CD14-positive monocyte (primary cell): ENCODE data around the gene INF2. TPM values are rescaled to one million over a fixed set of nuclear protein-coding genes. Genes with fewer than 3 reads are reported as not detected.

Source experiments
- DNase-seq, 3 donors: peaks; one replicate each; pipeline ENCODE4 v3.0.0-alpha.2; 2011 to 2022
- H2AFZ ChIP-seq: 2 replicates; pipeline ENCODE4 v1.6.0; 2012; ENCODE audit warnings: mild to moderate bottlenecking, low read depth, low read length, inconsistent platforms; ENCODE audit not compliant: insufficient read depth, poor library complexity, severe bottlenecking
- H3K27ac ChIP-seq, 2 donors: 1 replicate in 1 of 2; 2 replicates in 1 of 2; pipeline ENCODE4 v1.5.1; 2012 to 2013; ENCODE audit warnings: low read length in 2 of 2, control low read depth in 1 of 2, inconsistent platforms in 1 of 2, low read depth in 1 of 2, mild to moderate bottlenecking in 1 of 2
- H3K27me3 ChIP-seq, 2 donors: one replicate each; pipeline versions ENCODE4 v1.6.0 to v1.6.1; 2011 to 2013; ENCODE audit warnings: low read length in 2 of 2; ENCODE audit not compliant: control insufficient read depth in 2 of 2, insufficient read depth in 2 of 2
- H3K36me3 ChIP-seq, 2 donors: replicated peaks in 1 of 2; 1 replicate in 1 of 2; 2 replicates in 1 of 2; pipeline versions ENCODE4 v1.5.1 to v1.6.1; 2012 to 2013; ENCODE audit warnings: low read length in 2 of 2, control low read depth in 1 of 2, inconsistent platforms in 1 of 2, mild to moderate bottlenecking in 1 of 2; ENCODE audit not compliant: insufficient read depth in 2 of 2, control insufficient read depth in 1 of 2
- H3K4me1 ChIP-seq, 2 donors: 1 replicate in 1 of 2; 2 replicates in 1 of 2; pipeline versions ENCODE4 v1.5.1 to v1.6.1; 2012 to 2013; ENCODE audit warnings: low read length in 2 of 2, control low read depth in 1 of 2, inconsistent platforms in 1 of 2, mild to moderate bottlenecking in 1 of 2, moderate library complexity in 1 of 2; ENCODE audit not compliant: insufficient read depth in 2 of 2, control insufficient read depth in 1 of 2
- H3K4me2 ChIP-seq: replicated peaks from 2 replicates; pipeline ENCODE3; 2012; ENCODE audit warnings: low read length, moderate library complexity, mild to moderate bottlenecking; ENCODE audit not compliant: poor library complexity, severe bottlenecking; ENCODE audit errors: extremely low read depth
- H3K4me3 ChIP-seq, 3 experiments: fragments of 200-600 bp in 1 of 3; sonication (generic) in 1 of 3; replicated peaks in 1 of 3; 1 replicate in 2 of 3; 2 replicates in 1 of 3; pipeline ENCODE4 v1.5.1; 2011 to 2013; ENCODE audit warnings: low read length in 3 of 3, mild to moderate bottlenecking in 3 of 3, control low read depth in 2 of 3, low read depth in 2 of 3, inconsistent platforms in 1 of 3, moderate library complexity in 1 of 3
- H3K79me2 ChIP-seq: 2 replicates; pipeline ENCODE4 v1.6.0; 2012; ENCODE audit warnings: mild to moderate bottlenecking, control low read depth, inconsistent platforms, low read length, moderate library complexity; ENCODE audit not compliant: insufficient read depth
- H3K9ac ChIP-seq: 2 replicates; pipeline ENCODE4 v1.6.0; 2017; ENCODE audit warnings: low read length, mild to moderate bottlenecking; ENCODE audit not compliant: insufficient read depth, poor library complexity, severe bottlenecking
- H3K9me3 ChIP-seq, 2 donors: replicated peaks in 1 of 2; 1 replicate in 1 of 2; 2 replicates in 1 of 2; pipeline versions ENCODE4 v1.5.1 to v1.6.1; 2012 to 2013; ENCODE audit warnings: low read length in 2 of 2, control low read depth in 1 of 2; ENCODE audit not compliant: control insufficient read depth in 1 of 2, insufficient read depth in 1 of 2
- H4K20me1 ChIP-seq: 2 replicates; pipeline ENCODE4 v1.6.0; 2012; ENCODE audit warnings: mild to moderate bottlenecking, low read length, control low read depth, moderate library complexity; ENCODE audit not compliant: insufficient read depth
- H3K27ac Mint-ChIP-seq, 7 donors: one replicate each; pipeline ENCODE4 v1.8.0; 2020; ENCODE audit warnings: mild to moderate bottlenecking in 7 of 7, mixed read lengths in 7 of 7, moderate library complexity in 6 of 7, inconsistent platforms in 2 of 7
- H3K27me3 Mint-ChIP-seq, 3 donors: one replicate each; pipeline ENCODE4 v1.8.0; 2021 to 2022; ENCODE audit warnings: low read depth in 3 of 3, mild to moderate bottlenecking in 3 of 3, mixed read lengths in 3 of 3, moderate library complexity in 3 of 3, inconsistent platforms in 1 of 3
- H3K36me3 Mint-ChIP-seq, 2 donors: one replicate each; pipeline ENCODE4 v1.8.0; 2020; ENCODE audit warnings: mixed read lengths in 2 of 2, inconsistent platforms in 1 of 2, mild to moderate bottlenecking in 1 of 2
- H3K4me1 Mint-ChIP-seq: one replicate; pipeline ENCODE4 v1.8.0; 2020; ENCODE audit warnings: mild to moderate bottlenecking, mixed read lengths
- H3K4me3 Mint-ChIP-seq, 2 donors: one replicate each; pipeline ENCODE4 v1.8.0; 2020; ENCODE audit warnings: mild to moderate bottlenecking in 2 of 2, mixed read lengths in 2 of 2, moderate library complexity in 1 of 2
- H3K9me3 Mint-ChIP-seq, 7 donors: one replicate each; pipeline ENCODE4 v1.8.0; 2020 to 2022; ENCODE audit warnings: mixed read lengths in 7 of 7, mild to moderate bottlenecking in 6 of 7, moderate library complexity in 6 of 7, inconsistent platforms in 2 of 7
- WGBS: methylation state at CpG from one replicate; pipeline ENCODE4 v1.1.5; 2013; ENCODE audit warnings: missing lambda C conversion rate; ENCODE audit not compliant: insufficient coverage; 5-methylcytosine and 5-hydroxymethylcytosine counted together
- intact Hi-C, 2 donors: fragments of 100-400 bp; cut with micrococcal nuclease; formaldehyde crosslinking; loops; one replicate each; pipeline versions ENCODE4 v1.15.0 to v1.15.1; 2023
- polyA plus RNA-seq, 3 donors: library from polyadenylated mRNA; depleted of rRNA in 1 of 3; unstranded in 2 of 3; stranded (reverse) in 1 of 3; fragments of 300-500 nt in 2 of 3; fragments of >200 nt in 1 of 3; fragmentation: Illumina TruSeq in 2 of 3; gene quantifications; 1 replicate in 2 of 3; 2 replicates in 1 of 3; pipeline ENCODE4 v1.2.3, GENCODE V29; 2012 to 2021
- TF ChIP-seq, protein P1 (sequence below): fragments of 200-600 bp; IDR thresholded peaks from one replicate; pipeline ENCODE4 v1.8.0; 2022; ENCODE audit warnings: antibody characterized with exemption, mild to moderate bottlenecking

Gene INF2
- polyA plus RNA-seq, 3 donors: 2.9 to 23.3 (median 3.8) TPM

DNA sequence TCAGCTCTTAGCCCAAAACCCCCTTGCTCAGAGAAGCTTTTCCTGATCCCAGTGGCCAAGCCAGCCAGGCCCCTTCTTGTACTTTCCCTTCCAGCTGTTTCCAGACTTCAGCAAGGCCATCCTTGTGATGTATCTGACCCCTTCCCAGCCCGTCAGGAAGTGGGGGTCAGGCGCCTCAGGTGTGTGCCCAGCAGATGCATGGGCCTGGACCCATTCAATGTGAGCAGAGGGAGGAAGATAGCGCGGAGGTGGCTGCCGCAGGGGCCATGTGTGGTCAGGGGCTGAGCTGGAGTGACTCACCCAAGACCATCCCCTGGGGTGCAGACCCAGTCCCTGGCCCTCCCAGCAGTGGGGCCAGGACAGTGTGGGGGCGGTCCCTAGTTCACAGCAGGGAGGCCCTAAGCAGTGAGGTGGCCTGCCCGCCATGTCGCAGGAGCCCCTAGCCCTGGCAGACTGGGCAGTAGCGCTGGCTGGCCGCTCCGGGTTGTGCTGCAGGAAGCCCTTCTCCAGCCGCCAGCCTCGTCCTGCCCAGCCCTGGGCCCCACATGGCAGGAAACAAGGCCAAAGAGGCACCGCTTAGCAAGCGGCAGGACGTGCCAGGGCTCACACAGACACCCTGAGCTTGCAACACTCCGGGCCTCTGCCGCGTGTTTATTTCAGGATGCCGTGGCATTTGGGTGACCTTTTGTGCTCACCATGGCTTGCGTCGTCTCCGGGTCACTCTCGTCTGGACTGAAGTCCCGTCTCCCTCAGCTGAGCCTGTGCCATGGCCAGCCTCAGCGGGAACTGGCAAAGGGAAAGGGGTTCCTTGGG lies 46.6 kb downstream of the INF2 start:
- H3K9me3 Mint-ChIP-seq: no peaks in the 10 kb centered on the region
- no peak overlapping the region for H3K4me2 ChIP-seq
- peaks cover 12 to 13% of the 10 kb centered on the region in 2 donors for H3K4me1 ChIP-seq
- H3K4me1 Mint-ChIP-seq: peaks cover 11% of the 10 kb centered on the region
- H3K4me3 Mint-ChIP-seq: peak overlapping the region; percentile 41 to 82
- H3K79me2 ChIP-seq: no peaks in the 10 kb centered on the region
- TF ChIP-seq, protein P1, sequence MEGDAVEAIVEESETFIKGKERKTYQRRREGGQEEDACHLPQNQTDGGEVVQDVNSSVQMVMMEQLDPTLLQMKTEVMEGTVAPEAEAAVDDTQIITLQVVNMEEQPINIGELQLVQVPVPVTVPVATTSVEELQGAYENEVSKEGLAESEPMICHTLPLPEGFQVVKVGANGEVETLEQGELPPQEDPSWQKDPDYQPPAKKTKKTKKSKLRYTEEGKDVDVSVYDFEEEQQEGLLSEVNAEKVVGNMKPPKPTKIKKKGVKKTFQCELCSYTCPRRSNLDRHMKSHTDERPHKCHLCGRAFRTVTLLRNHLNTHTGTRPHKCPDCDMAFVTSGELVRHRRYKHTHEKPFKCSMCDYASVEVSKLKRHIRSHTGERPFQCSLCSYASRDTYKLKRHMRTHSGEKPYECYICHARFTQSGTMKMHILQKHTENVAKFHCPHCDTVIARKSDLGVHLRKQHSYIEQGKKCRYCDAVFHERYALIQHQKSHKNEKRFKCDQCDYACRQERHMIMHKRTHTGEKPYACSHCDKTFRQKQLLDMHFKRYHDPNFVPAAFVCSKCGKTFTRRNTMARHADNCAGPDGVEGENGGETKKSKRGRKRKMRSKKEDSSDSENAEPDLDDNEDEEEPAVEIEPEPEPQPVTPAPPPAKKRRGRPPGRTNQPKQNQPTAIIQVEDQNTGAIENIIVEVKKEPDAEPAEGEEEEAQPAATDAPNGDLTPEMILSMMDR: no peak
- H3K36me3 ChIP-seq: no peaks in the 10 kb centered on the region
- peak; percentile 41 to 50 (median 44) for DNase-seq
- peak overlapping the region; percentile 51 for H3K9ac ChIP-seq
- H3K4me3 ChIP-seq: no peak overlapping the region
- peak overlapping the region; percentile 21 for H2AFZ ChIP-seq
- H4K20me1 ChIP-seq: no peaks in the 10 kb centered on the region
- H3K27ac Mint-ChIP-seq: peak overlapping the region; percentile 24 to 93 (median 70)
- intact Hi-C loops: no loop called here
- H3K36me3 Mint-ChIP-seq: peaks cover 0 to 3% of the 10 kb centered on the region in 2 donors
- no peaks in the 10 kb centered on the region for H3K9me3 ChIP-seq
- H3K27me3 ChIP-seq: no peaks in the 10 kb centered on the region
- peaks cover 0 to 5% (median 4%) of the 10 kb centered on the region in 3 donors for H3K27me3 Mint-ChIP-seq
- peak overlapping the region in 1 of 2 donors; percentile 12 for H3K27ac ChIP-seq
- 23% methylated on average over 23 of the region's 26 CpGs for WGBS

- Mint-ChIP-seq H3K9me3 (no peaks in the 10 kb centered on the region), H3K36me3 (peaks cover 0 to 3% of the 10 kb centered on the region in 2 donors), H3K27me3 (peaks cover 0 to 5% (median 2%) of the 10 kb centered on the region in 3 donors), H3K27ac (peak overlapping the region in 1 of 7 donors; percentile 38), H3K4me3 (no peak overlapping the region), H3K4me1 (peaks cover 11% of the 10 kb centered on the region)
- Histone ChIP-seq H3K4me1 (peaks cover 12 to 13% of the 10 kb centered on the region in 2 donors), H3K4me2 (no peak overlapping the region), H3K9me3 (no peaks in the 10 kb centered on the region), H3K27me3 (no peaks in the 10 kb centered on the region), H3K36me3 (no peaks in the 10 kb centered on the region), H3K4me3 (no peak overlapping the region), H3K79me2 (no peaks in the 10 kb centered on the region), H4K20me1 (no peaks in the 10 kb centered on the region), H2AFZ (no peak overlapping the region), H3K9ac (no peak overlapping the region), H3K27ac (no peak overlapping the region)
- TF ChIP-seq, protein P1: no peak
- intact Hi-C loops: no loop called here
- no peak for DNase-seq
- WGBS: 94% methylated on average over 18 of the region's 18 CpGs
Measured at GRCh38 chr14:104738375-104739019, 49.1 kb downstream of the INF2 start.
